T follicular helper cell (primary cell): ENCODE measurements around the gene ZNF549.
"Not testable (repeated sequence)": the region's sequence is repeated elsewhere in the genome, so short reads cannot be mapped to it uniquely, and the experiment has no call there.

ENCODE experiments used
- DNase-seq: peaks from one replicate; pipeline ENCODE4 v3.0.0-alpha.2; 2020; ENCODE audit warnings: low read depth
- total RNA-seq, 2 experiments: gene quantifications; one replicate each; lab custom pipeline; 2026; lab: John Stamatoyannopoulos, UW

The ZNF549 gene
- total RNA-seq: 20.1 to 43.2 reads per million in 2 experiments

- DNase-seq: peak; percentile 82
These were observed at the start of gene ZNF549 for GRCh38 chr19:57527136-57527881. Gene ZNF549, plus strand, starts transcription at chr19:57527356. Its CDS starts 218 bp downstream, at chr19:57527574.

GRCh38 chr19:57487477-57488298 lies 39.5 kb upstream of the ZNF549 start, which contains the start of gene ZNF419:
Gene ZNF419, plus strand, starts transcription at chr19:57487750. Its CDS starts 201 bp downstream, at chr19:57487951.
- DNase-seq: peak; percentile 90

GRCh38 chr19:57488299-57488644 lies 38.9 kb upstream of the ZNF549 start:
- not testable (repeated sequence) for DNase-seq

- DNase-seq: not testable (repeated sequence)
These were observed 27.9 kb upstream of the ZNF549 start for GRCh38 chr19:57499332-57499679.

GRCh38 chr19:57499680-57500395 lies 27.3 kb upstream of the ZNF549 start, which contains the start of gene ZNF773:
Gene ZNF773, plus strand, starts transcription at chr19:57499938. Its CDS starts 143 bp downstream, at chr19:57500081.
- DNase-seq: peak; percentile 92

GRCh38 chr19:57500400-57500799 lies 26.8 kb upstream of the ZNF549 start:
- not testable (repeated sequence) for DNase-seq

GRCh38 chr19:57506163-57506562 lies 21.0 kb upstream of the ZNF549 start:
- DNase-seq: no peak

- DNase-seq: no peak
These were observed 15.7 kb upstream of the ZNF549 start for GRCh38 chr19:57511484-57511883.

- no peak for DNase-seq
These were observed 14.3 kb upstream of the ZNF549 start for GRCh38 chr19:57512845-57513244.

GRCh38 chr19:57515255-57515654 lies 11.9 kb upstream of the ZNF549 start:
- no peak for DNase-seq

GRCh38 chr19:57518021-57518420 lies 9.1 kb upstream of the ZNF549 start:
- DNase-seq: not testable (repeated sequence)

GRCh38 chr19:57537953-57538547 lies 10.9 kb downstream of the ZNF549 start:
- no peak for DNase-seq

GRCh38 chr19:57546513-57546912 lies 19.4 kb downstream of the ZNF549 start:
- DNase-seq: no peak

GRCh38 chr19:57552432-57552831 lies 25.3 kb downstream of the ZNF549 start:
- no peak for DNase-seq

- no peak for DNase-seq
These were observed 30.5 kb downstream of the ZNF549 start for GRCh38 chr19:57557659-57558058.

- no peak for DNase-seq
These were observed 31.4 kb downstream of the ZNF549 start for GRCh38 chr19:57558525-57558924.

- no peak for DNase-seq
These were observed 31.9 kb downstream of the ZNF549 start for GRCh38 chr19:57559008-57559403.

- peak; percentile 79 for DNase-seq
These were observed 32.4 kb downstream of the ZNF549 start, which contains the start of gene ZNF550 for GRCh38 chr19:57559404-57560025. Gene ZNF550, minus strand, starts transcription at chr19:57559863. Its CDS starts 181 bp downstream, at chr19:57559682.

GRCh38 chr19:57560049-57560491 lies 32.9 kb downstream of the ZNF549 start:
- no peak for DNase-seq

GRCh38 chr19:57563547-57563946 lies 36.4 kb downstream of the ZNF549 start:
- DNase-seq: no peak
